ENCODE results near the gene SRSF2. TPM values are rescaled to one million over a fixed set of nuclear protein-coding genes. Genes with fewer than 3 reads are reported as not detected.

SRSF2 gene
- total and polyA plus RNA-seq, 9 of the 15 experiments (the other 6 are each of a cell fraction or from before 2014, with no cell fraction given), result 161 to 583 (median 393) TPM

DNA sequence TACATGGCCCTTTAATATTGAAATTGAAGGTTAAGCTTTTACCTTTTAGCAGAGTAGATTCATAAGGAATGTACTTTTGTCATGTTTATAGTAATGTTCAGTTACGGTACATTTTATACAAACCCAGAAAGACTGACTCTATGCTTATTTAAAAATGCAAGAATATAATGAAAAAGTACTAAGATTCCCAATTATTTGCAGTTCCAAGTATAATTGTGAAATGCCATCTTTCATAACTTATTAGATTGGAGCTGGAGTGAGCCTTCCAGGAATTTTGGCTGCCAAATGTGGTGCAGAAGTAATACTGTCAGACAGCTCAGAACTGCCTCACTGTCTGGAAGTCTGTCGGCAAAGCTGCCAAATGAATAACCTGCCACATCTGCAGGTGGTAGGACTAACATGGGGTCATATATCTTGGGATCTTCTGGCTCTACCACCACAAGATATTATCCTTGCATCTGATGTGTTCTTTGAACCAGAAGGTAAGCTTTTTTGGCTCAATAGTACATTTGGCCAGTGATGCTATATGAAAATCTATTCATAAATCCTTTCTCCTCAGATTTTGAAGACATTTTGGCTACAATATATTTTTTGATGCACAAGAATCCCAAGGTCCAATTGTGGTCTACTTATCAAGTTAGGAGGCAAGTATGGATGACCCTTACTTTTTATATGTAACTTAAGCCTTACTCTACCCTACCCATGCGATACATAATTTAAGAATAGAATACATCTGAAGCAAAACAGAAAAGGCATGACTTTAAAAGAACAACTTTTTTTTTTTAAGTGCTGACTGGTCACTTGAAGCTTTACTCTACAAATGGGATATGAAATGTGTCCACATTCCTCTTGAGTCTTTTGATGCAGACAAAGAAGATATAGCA is 4.2 kb downstream of the SRSF2 start (continued):
- TF ChIP-seq, protein P1, sequence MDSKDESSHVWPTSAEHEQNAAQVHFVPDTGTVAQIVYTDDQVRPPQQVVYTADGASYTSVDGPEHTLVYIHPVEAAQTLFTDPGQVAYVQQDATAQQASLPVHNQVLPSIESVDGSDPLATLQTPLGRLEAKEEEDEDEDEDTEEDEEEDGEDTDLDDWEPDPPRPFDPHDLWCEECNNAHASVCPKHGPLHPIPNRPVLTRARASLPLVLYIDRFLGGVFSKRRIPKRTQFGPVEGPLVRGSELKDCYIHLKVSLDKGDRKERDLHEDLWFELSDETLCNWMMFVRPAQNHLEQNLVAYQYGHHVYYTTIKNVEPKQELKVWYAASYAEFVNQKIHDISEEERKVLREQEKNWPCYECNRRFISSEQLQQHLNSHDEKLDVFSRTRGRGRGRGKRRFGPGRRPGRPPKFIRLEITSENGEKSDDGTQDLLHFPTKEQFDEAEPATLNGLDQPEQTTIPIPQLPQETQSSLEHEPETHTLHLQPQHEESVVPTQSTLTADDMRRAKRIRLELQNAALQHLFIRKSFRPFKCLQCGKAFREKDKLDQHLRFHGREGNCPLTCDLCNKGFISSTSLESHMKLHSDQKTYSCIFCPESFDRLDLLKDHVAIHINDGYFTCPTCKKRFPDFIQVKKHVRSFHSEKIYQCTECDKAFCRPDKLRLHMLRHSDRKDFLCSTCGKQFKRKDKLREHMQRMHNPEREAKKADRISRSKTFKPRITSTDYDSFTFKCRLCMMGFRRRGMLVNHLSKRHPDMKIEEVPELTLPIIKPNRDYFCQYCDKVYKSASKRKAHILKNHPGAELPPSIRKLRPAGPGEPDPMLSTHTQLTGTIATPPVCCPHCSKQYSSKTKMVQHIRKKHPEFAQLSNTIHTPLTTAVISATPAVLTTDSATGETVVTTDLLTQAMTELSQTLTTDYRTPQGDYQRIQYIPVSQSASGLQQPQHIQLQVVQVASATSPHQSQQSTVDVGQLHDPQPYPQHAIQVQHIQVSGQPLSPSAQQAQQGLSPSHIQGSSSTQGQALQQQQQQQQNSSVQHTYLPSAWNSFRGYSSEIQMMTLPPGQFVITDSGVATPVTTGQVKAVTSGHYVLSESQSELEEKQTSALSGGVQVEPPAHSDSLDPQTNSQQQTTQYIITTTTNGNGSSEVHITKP (IDR thresholded peaks at IDR 0.05; ENCODE audit: partially characterized antibody), result no peak
- TF ChIP-seq SIRT6 (IDR thresholded peaks at IDR 0.05; ENCODE audit: low read depth, low read length) (no peak), NR2F6 (CRISPR knock-in tag; IDR thresholded peaks at IDR 0.05) (no peak), ZKSCAN8 (CRISPR knock-in tag; IDR thresholded peaks at IDR 0.05) (no peak), GTF2A2 (tag; IDR thresholded peaks at IDR 0.05) (no peak), CBFB (CRISPR knock-in tag; IDR thresholded peaks at IDR 0.05) (no peak), U2AF1 (optimal IDR thresholded peaks at IDR 0.05; ENCODE audit: low read depth, low read length) (no peak), ZBTB17 (CRISPR knock-in tag; IDR thresholded peaks at IDR 0.05) (no peak), SP2 (IDR thresholded peaks at IDR 0.05; ENCODE audit: extremely low read depth, low read depth, low read length, poor library complexity, severe bottlenecking) (no peak), NFRKB (IDR thresholded peaks at IDR 0.05; ENCODE audit: low read depth) (no peak), HDGF (IDR thresholded peaks at IDR 0.05) (no peak), ETV1 (tag; conservative IDR thresholded peaks at IDR 0.05; ENCODE audit: low read depth) (0 out of 2 replicates have a peak, but pooled peaks have one; percentile 13), HCFC1 (IDR thresholded peaks at IDR 0.05; ENCODE audit: low read depth, low read length) (no peak), HDAC6 (IDR thresholded peaks at IDR 0.05; ENCODE audit: low read depth, low read length) (no peak), TARDBP (IDR thresholded peaks at IDR 0.05) (no peak), ZEB2 (IDR thresholded peaks at IDR 0.05) (no peak), ZNF57 (CRISPR knock-in tag; IDR thresholded peaks at IDR 0.05) (no peak), POLR2A (conservative IDR thresholded peaks at IDR 0.05) (peak; percentile 49), ZBTB8A (IDR thresholded peaks at IDR 0.05; ENCODE audit: partially characterized antibody) (no peak), MCM2 (IDR thresholded peaks at IDR 0.05; ENCODE audit: low read depth) (no peak), ZFPM2 (CRISPR knock-in tag; IDR thresholded peaks at IDR 0.05) (no peak)
- TF ChIP-seq, protein P2, sequence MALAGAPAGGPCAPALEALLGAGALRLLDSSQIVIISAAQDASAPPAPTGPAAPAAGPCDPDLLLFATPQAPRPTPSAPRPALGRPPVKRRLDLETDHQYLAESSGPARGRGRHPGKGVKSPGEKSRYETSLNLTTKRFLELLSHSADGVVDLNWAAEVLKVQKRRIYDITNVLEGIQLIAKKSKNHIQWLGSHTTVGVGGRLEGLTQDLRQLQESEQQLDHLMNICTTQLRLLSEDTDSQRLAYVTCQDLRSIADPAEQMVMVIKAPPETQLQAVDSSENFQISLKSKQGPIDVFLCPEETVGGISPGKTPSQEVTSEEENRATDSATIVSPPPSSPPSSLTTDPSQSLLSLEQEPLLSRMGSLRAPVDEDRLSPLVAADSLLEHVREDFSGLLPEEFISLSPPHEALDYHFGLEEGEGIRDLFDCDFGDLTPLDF (CRISPR knock-in tag; IDR thresholded peaks at IDR 0.05), result no peak
- TF ChIP-seq, protein P3, sequence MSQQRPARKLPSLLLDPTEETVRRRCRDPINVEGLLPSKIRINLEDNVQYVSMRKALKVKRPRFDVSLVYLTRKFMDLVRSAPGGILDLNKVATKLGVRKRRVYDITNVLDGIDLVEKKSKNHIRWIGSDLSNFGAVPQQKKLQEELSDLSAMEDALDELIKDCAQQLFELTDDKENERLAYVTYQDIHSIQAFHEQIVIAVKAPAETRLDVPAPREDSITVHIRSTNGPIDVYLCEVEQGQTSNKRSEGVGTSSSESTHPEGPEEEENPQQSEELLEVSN (IDR thresholded peaks at IDR 0.05; ENCODE audit: borderline replicate concordance in 1 of 2, extremely low read depth in 1 of 2, insufficient read depth in 1 of 2, insufficient read length in 1 of 2, low read depth in 1 of 2, low read length in 1 of 2, poor library complexity in 1 of 2, severe bottlenecking in 1 of 2), result no peak
- TF ChIP-seq, protein P4, sequence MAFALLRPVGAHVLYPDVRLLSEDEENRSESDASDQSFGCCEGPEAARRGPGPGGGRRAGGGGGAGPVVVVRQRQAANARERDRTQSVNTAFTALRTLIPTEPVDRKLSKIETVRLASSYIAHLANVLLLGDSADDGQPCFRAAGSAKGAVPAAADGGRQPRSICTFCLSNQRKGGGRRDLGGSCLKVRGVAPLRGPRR (CRISPR knock-in tag; IDR thresholded peaks at IDR 0.05), result no peak

All from K562 (cell line).